Measurements from ENCODE around the gene ABCC1.

GRCh38 chr16:16080465-16081065 is 131.1 kb downstream of the ABCC1 start:
- TF ChIP-seq, protein P1, sequence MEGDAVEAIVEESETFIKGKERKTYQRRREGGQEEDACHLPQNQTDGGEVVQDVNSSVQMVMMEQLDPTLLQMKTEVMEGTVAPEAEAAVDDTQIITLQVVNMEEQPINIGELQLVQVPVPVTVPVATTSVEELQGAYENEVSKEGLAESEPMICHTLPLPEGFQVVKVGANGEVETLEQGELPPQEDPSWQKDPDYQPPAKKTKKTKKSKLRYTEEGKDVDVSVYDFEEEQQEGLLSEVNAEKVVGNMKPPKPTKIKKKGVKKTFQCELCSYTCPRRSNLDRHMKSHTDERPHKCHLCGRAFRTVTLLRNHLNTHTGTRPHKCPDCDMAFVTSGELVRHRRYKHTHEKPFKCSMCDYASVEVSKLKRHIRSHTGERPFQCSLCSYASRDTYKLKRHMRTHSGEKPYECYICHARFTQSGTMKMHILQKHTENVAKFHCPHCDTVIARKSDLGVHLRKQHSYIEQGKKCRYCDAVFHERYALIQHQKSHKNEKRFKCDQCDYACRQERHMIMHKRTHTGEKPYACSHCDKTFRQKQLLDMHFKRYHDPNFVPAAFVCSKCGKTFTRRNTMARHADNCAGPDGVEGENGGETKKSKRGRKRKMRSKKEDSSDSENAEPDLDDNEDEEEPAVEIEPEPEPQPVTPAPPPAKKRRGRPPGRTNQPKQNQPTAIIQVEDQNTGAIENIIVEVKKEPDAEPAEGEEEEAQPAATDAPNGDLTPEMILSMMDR (IDR thresholded peaks at IDR 0.05; ENCODE audit: low read depth, low read length, poor library complexity, severe bottlenecking): no peak
- no peak for TF ChIP-seq EZH2phosphoT487 (IDR thresholded peaks at IDR 0.05; ENCODE audit: borderline replicate concordance, low read length)

Measured in DOHH2 (cell line).